ENCODE data around the gene CD7. TPM values are rescaled to one million over a fixed set of nuclear protein-coding genes. Genes with fewer than 3 reads are reported as not detected.

The CD7 gene
- total RNA-seq, 1 donor from 2014 or later: 12.0 TPM

DNA sequence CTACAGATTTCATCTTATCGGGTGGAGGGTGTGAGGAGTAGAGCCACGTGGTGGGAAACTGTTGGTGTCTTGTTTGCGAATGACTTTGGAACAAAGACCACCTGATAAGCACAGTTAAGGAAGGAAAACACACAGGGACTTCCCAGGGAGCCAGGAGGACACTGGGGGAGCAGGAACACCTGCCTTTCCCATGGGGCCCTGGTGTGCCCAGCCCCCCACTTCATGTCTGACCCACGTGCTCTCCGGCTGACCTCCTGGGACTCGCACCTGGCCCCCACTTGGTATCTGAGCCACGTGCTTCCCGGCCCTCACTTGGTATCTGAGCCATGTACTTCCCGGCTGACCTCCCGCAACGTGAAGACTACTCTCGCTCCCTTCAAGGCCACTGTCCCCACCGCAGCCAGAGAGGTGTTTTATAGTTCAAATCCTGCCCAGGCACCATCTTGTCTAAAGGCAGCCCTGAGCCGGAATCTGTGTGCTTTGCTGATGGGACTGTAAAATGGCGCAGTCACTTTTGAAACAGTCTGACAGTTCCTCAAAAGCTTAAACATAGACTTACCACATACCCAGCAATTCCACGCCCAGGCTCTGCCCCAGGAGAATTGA, 38.5 kb downstream of the CD7 start:
- no peak for DNase-seq (ENCODE audit: low spot score)

DNA sequence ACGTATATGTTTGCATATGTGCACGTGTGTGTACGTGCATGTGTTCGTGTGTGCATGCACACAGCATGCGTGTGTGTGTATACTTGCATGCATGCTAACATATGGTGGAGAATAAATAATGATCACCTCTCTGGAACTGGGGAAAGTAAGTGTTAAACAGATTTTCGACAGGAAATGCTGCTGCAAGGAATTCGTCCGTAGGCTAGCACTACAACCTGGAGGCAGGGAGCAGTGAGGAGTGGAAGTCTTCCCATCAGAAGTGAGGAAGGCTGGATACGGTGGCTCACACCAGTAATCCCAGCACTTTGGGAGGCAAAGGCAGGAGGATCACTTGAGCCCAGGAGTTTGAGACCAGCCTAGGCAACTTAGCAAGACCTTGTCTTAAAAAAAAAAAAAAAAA, 39.1 kb downstream of the CD7 start:
- no peak for DNase-seq (ENCODE audit: low spot score)

DNA sequence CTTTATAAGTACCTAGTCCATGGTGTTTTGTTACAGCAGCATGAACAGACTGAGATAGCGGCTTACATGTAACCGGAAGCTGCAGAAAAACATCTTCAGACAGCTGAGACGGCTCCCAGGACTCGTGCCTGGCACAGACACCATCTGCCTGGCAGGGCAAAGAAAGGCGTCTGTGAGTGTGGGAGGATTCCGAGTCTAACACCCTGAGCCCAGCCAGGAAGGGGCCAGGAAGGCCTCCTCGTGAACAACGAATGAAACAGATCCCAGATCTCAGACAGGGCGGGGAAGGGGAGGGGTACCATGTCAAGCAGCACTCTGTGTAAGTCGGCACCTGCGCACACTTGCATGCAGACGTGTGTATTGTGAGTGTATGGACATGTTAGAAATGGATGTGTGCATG, 39.6 kb downstream of the CD7 start:
- no peak for DNase-seq (ENCODE audit: low spot score)

DNA sequence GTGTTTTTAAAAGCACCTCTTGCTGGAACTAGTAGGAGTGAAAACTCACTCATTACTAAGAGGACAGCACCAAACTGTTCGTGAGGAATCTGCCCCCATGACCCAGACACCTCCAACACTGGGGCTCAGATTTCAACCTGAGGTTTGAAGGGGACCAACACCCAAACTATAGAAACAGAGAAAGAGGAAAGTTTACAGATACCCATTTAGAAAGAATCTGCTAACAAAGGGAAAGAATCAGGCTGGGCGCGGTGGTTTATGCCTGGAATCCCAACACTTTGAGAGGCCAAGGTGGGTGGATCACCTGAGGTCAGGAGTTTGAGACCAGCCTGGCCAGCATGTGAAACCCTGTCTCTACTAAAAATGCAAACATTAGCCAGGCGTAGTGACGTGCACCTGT, 40.5 kb downstream of the CD7 start:
- no peak for DNase-seq (ENCODE audit: low spot score)

DNA sequence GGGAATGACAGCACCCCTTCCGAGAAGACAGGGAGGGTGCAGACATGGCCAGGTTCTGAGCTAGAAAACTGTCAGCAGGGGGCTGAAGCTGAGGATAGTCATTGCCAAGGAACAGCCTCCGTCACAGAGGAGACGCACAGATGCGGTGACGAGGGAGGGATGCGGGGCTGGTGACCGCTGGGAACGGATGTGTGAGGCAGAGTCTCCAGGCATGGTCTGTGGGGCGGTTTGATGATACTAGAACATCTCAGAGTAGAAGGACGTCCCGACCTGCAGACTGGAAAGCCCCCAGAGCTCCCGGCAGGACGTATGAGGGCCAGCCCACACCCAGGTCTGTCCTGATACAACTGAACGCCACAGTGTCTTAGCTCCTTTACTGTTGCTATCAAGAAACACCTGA, 42.1 kb downstream of the CD7 start:
- DNase-seq (ENCODE audit: low spot score): no peak

DNA sequence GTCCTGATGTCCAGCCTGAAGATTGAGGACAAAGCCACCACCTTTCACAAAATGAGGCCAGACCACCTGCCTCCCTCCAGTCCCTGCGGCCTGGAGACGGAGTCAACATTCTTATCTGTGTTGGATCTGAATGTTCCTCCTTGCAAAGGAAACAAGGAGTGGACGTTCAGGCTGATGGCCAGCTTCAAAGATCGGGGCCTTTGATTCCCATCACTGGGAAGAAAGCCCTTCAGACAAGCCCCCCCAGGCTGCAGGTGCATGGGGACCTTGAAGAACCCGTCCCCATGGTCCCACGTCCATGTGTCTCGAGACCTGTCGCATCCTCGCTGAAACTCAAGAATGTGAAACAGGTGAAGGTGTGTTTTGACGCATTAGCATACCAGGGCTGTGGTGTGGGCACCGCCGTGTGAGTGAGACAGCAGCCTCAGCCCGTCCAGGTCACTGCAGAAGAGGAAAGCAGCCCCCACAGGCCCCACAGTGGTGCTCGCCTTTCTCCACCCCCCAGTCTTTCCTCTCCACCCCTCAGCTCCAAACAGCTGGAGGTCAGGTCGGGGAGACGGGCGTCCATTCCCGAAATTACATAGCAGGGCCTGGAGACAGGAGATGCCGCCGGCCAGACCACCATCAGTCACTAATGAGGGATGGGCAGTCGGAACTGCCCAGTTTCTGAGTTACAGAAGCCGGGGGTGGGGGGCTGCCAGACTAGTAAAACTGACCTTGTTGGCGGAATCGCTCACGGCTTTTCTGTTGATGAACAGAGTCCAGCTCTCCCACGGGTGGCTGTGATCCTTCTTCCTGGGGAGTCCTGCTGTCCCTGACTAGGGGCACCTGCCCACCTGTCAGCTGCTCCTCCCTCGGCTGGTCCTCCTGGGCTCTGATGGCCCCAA, 43.0 kb downstream of the CD7 start:
- DNase-seq (ENCODE audit: low spot score): no peak

DNA sequence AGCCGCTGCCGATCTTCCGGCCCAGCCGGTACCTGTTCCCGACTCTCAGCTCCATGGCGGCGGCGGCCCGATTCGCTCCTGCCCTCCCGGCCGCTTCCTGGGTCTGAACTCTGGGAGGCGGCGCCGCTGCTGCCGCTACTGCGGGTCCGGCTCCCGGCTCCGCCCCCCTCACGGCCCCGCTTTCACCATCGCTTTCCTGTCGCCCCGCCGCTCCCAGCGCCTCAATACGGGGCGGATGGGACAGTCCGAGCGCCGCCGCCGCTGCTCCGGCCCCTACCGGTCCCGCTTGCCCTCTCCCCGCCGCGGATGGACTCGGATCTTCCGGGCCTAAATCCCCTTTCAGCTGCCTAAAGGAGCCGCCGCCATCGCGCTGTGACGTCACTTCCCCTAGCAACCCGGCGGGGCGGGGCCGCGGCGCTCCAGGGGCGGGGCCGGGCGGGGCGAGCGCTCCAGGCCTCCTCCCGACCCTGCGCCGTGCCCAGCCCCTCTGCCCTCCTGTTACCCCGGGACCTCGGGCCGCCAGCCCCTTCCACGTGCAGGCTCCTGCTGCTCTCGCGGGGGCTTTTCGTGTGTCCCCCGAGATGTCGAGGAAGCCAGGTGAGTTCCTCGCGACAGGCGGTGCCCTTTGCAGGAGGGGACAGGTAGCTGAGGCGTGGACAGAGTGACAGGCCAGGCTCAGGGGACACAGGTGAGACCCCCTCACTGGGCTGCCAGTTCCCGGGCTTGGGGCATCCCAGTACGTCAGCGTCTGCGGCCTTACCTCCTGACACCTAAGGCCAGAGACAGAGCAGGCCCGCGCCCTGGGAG, 43.9 kb downstream of the CD7 start, which contains the start of gene CSNK1D:
Gene CSNK1D (minus strand): TSS at position 374 of the 807 bp plus-strand sequence. CDS start 319 bp downstream, at position 55.
- DNase-seq (ENCODE audit: low spot score): peak; percentile 92

DNA sequence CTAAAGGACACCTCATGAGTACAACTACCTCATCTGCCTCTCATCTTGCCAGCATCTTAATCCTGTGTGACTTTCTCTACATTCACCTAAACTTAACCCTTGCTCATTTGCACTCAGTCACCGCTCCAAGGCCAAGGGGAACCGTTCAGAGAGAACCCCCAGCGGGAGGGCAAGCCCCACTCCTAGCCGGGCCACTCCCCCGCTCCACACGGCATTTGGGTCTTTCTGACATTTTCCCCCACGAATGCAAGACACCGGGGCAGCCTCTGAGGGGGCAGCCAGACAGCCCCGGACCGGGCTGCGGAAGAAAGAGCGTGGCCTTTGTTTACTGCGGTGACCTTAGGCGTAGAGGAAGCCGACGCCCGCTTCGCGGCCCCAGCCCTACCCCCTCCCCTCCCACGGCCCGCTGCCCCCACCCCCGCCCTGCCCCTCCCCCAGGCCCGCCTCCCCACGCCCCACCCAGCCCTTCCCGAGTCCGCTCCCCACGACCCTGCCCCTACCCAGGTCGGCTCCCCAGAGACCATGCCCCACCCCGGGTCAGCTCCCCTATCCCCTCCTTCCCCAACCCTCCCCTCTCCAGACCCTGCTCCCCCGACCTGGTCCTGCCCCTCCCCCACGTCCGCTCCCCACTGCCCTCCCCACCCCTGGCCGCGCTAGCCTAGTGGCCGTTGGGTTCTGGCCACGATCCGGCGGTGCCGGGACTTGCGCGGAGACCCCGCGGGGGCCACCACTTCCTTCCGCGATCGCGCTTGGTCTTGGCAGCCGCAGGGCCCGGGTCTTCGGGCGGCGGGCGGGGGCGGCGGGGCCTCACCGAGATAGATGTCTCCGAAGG, 44.7 kb downstream of the CD7 start:
- DNase-seq (ENCODE audit: low spot score): no peak

DNA sequence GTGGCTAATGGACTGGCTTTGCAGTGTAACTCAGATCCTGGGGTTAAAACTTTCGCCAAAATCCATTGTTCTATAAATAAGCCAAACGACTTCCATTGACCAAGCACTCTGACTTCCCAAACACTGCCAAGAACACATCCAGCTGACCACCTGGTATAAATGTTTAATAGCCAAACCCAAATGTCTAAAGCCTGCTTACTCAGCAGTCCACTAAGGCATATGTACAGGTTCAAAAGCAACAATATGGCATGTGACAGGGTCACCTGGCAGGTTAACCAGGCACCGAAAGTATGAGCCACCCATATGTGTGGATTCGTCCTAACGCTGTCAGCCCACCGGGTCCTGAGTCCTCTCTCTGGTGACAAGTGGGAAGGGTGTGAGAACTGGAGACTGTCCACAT, 46.0 kb downstream of the CD7 start:
- DNase-seq (ENCODE audit: low spot score): no peak

DNA sequence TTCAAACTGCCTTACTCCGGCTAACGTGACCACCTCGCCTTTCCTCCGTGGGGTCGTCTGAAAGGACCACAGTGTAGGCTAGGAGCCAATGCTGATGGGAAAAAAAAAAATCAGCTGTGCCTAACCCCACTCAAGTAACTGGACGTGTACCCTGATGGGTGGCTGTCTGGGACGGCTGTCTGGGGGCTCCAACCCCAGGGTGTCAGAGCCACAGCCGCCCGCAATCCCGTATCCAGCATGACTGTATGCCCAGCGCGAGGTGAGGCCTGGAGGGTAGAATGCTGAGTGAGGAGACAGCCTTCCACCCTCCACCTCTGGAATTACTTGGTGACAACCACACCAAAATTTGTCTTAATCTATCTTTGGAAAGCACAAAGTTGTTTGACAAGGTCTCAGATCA, 46.8 kb downstream of the CD7 start:
- no peak for DNase-seq (ENCODE audit: low spot score)

DNA sequence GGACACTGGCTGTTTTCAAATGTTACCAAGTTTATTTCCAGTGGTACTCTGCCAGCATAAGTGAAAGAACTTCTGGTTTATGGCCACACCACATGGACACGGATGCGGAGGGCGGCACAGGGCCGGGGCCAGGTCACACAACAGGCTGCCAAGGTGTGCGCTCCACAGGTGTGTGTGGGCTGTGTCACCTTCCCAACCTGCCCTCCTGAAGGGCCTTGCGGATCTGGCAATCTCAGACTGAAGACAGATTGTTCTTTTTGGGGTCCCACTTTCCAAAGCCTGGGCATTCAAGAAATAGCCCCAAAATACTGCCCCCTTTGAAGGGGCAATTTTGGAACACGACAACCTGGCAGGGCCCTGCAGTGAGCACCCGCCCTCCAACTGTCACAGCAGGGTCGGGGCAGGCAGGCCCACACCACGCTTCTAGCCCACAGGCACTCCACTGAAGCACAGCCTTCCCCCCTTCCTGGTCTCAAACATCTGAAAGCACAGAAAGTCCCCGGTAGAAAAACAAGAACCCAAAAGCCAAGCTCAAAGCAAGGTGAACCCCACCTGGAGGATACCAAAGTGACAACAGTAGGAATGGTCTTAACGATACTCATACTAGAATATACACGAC, 47.4 kb downstream of the CD7 start:
- DNase-seq (ENCODE audit: low spot score): no peak

DNA sequence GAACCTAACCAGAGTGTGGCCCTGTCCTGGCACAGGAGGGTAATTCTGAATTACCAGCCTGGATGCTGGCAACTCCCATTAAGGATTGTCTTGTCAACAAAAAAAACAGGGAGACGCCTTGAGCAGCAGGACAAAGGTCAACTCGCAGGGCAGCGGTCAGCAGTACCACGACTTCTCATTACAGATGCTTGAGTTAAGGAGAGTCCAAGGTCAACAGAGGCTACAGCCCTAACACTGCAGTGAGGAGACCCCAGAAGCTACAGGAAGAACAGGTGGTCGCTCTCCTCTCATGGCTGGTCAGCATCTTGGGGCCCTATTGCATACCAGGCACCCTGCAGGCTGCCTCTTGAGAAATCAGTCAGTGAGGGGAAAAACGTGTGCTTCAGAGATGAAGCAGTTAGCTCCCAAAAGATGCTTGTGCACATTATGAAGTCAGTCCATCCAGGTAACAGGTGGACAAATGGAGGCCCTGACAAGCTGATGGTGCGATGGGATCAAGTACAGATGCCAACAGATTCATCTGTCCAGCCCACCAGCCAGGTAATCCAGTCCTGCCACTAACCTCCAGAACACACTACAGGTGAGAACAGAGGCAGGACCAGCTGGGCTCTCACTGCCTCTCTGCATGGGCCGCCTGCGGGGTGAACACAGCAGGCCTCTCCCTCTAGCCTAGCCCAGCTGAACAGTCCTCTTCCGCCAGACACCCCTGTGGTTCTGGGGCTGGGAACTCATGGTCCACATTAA, 48.1 kb downstream of the CD7 start:
- no peak for DNase-seq (ENCODE audit: low spot score)

DNA sequence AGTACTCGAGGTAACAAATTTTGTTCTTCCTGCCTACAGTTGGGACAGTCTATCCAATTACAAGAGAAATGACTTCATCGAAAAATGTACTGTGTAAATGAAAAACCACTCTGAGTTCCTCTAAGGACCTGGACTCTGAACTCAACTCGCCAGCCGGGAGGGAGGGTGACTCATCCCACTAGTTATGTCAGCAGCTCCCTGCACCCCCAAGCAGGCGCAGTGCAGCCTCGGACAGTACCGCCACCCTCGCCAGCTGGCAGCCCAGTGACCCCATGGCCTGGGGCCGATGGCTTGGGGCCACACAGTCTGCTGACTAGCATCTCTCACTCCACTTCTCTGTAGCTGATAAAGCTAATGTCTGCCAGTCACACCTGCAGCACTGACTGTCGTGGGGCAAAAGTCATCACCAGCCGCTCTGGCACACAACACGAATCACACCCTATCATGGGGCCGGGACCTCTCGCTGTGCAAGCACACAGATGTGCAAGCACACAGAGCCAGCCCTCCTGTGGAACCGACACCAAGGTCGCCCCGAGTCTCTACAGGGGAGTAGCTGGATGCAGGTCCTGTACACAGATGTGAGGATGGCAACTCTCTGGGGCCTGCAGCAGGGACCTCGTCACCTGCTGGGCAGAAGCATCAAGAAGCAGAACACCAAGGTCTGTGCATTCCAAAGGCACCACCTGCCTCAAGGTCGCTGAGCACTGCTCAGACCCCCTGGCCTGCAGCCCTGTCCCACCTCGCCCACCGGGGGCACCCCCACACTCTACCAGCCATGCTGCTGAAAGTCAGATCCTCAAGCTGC, 49.6 kb downstream of the CD7 start:
- peak; percentile 95 for DNase-seq (ENCODE audit: low spot score)

DNA sequence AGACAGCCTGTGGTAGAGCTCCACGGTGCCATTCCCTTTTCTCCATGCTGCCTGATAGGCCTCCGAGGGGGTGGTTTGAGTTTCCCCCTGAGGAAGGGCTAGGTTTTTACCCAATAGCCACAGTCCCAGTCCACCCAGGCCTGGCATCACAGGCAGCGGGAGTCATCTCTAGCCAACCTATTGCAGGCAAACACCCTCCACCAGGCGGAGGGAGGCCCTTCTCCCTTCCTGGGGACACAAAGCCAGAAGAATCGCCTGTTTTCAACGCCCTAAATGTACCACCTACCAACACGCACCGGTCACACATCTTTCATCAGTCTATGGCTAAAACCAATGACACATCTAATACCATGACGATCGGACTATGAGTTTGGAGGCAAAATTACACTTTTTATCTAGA, 51.3 kb downstream of the CD7 start:
- no peak for DNase-seq (ENCODE audit: low spot score)

Other genes starting within 250 kb of the CD7 start
- 181 TPM for gene FASN, start 219.4 kb downstream of the CD7 start, total RNA-seq
- 56.9 TPM for gene CCDC57, start 104.8 kb downstream of the CD7 start, total RNA-seq
- 95.7 TPM for gene SLC16A3, start 88.6 kb downstream of the CD7 start, total RNA-seq
- 161 TPM for gene CSNK1D, start 43.9 kb downstream of the CD7 start, total RNA-seq
- 8.5 TPM for gene SECTM1, start 16.2 kb upstream of the CD7 start, total RNA-seq
- gene TEX19, start 41.6 kb upstream of the CD7 start, total RNA-seq: not detected
- not detected for gene UTS2R, start 54.2 kb upstream of the CD7 start, total RNA-seq
- 55.1 TPM for gene HEXD, start 100.7 kb upstream of the CD7 start, total RNA-seq
- 45.6 TPM for gene OGFOD3, start 101.0 kb upstream of the CD7 start, total RNA-seq
- 114 TPM for gene CYBC1, start 133.1 kb upstream of the CD7 start, total RNA-seq
- 80.0 TPM for gene NARF, start 141.1 kb upstream of the CD7 start, total RNA-seq
- 51.0 TPM for gene FOXK2, start 202.1 kb upstream of the CD7 start, total RNA-seq

Measured in mucosa of gallbladder (tissue), 1 donor.